ENCODE results near the gene APMAP. TPM values are rescaled to one million over a fixed set of nuclear protein-coding genes. Genes with fewer than 3 reads are reported as not detected.

Gene APMAP
- total RNA-seq, 2 experiments from 2014 or later = 9.5 to 11.3 TPM

DNA sequence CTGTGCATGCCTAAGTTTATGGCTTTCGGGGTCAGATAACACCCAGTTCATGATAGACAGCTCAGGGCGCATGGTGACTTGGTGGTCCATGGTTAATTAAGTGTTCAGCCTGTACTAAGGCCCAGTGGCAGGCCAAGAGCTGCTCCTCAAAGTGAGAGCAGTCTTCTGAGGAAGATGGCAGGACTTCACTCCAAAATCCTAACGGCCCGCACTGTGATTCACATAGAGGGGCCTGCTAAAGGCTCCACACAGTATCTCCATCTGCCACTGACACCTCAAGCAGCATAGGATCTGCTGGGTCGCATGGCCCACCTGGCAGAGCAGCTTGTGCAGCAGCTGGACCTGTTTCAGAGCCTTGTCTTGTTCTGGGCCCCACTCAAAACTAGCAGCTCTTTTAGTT, 54.1 kb downstream of the APMAP start:
- no peaks in the 10 kb centered on the region for H3K27me3 ChIP-seq (ENCODE audit: control insufficient read depth in 1 of 2, insufficient read depth in 2 of 2, low read length in 2 of 2)
- ATAC-seq (ENCODE audit: poor library complexity) = no peak
- Mint-ChIP-seq H3K4me1 (ENCODE audit: low read depth) (no peaks in the 10 kb centered on the region), H3K4me3 (no peak overlapping the region), H3K9me3 (peaks cover 4% of the 10 kb centered on the region), H3K27me3 (no peaks in the 10 kb centered on the region), H3K27ac (no peak overlapping the region), H3K36me3 (ENCODE audit: low read depth) (peaks cover 11% of the 10 kb centered on the region)
- no peak overlapping the region for H3K4me3 ChIP-seq (ENCODE audit: low read length)
- POLR2A ChIA-PET = no interaction called here
- intact Hi-C loops (cut with DNase I, micrococcal nuclease) = no loop called here
- TF ChIP-seq, protein P1, sequence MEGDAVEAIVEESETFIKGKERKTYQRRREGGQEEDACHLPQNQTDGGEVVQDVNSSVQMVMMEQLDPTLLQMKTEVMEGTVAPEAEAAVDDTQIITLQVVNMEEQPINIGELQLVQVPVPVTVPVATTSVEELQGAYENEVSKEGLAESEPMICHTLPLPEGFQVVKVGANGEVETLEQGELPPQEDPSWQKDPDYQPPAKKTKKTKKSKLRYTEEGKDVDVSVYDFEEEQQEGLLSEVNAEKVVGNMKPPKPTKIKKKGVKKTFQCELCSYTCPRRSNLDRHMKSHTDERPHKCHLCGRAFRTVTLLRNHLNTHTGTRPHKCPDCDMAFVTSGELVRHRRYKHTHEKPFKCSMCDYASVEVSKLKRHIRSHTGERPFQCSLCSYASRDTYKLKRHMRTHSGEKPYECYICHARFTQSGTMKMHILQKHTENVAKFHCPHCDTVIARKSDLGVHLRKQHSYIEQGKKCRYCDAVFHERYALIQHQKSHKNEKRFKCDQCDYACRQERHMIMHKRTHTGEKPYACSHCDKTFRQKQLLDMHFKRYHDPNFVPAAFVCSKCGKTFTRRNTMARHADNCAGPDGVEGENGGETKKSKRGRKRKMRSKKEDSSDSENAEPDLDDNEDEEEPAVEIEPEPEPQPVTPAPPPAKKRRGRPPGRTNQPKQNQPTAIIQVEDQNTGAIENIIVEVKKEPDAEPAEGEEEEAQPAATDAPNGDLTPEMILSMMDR (IDR thresholded peaks at IDR 0.05) = no peak
- no peak for DNase-seq
- H3K4me1 ChIP-seq (ENCODE audit: insufficient read depth, low read length) = peaks cover 5% of the 10 kb centered on the region
- no peaks in the 10 kb centered on the region for H3K36me3 ChIP-seq (ENCODE audit: insufficient read depth, low read length)
- peaks cover 0 to 17% of the 10 kb centered on the region in 2 experiments for H3K9me3 ChIP-seq (ENCODE audit: control insufficient read depth in 1 of 2, insufficient read depth in 1 of 2, low read length in 2 of 2)
- CTCF ChIA-PET = no interaction called here
- H3K27ac ChIP-seq (ENCODE audit: low read depth in 1 of 2, low read length in 2 of 2) = no peak overlapping the region

DNA sequence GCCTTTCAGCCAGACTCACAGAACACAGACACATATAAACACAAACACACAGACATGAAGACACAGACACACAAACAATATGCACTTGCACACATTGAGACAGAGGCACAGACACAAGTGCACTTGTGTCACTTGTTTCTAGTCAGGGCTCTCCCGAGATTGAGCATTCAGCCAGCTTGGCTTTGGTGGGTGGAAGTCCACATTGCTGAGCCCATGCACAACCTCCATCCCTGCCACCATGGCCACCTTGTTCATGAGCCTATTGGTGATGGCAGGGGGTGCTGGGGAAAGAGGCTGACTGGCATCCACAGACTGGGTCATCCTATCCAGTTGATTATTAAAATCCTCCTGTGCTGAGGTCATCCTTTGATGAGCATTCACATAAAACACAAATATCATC, 55.0 kb downstream of the APMAP start:
- Mint-ChIP-seq H3K4me3 (no peak overlapping the region), H3K4me1 (ENCODE audit: low read depth) (peaks cover 5% of the 10 kb centered on the region), H3K27ac (no peak overlapping the region), H3K9me3 (peaks cover 4% of the 10 kb centered on the region), H3K36me3 (ENCODE audit: low read depth) (peaks cover 11% of the 10 kb centered on the region), H3K27me3 (no peaks in the 10 kb centered on the region)
- CTCF ChIA-PET = no interaction called here
- peaks cover 10% of the 10 kb centered on the region for H3K4me1 ChIP-seq (ENCODE audit: insufficient read depth, low read length)
- ATAC-seq (ENCODE audit: poor library complexity) (no peak), DNase-seq (no peak)
- no peaks in the 10 kb centered on the region for H3K27me3 ChIP-seq (ENCODE audit: control insufficient read depth in 1 of 2, insufficient read depth in 2 of 2, low read length in 2 of 2)
- H3K4me3 ChIP-seq (ENCODE audit: low read length) = no peak overlapping the region
- H3K9me3 ChIP-seq (ENCODE audit: control insufficient read depth in 1 of 2, insufficient read depth in 1 of 2, low read length in 2 of 2) = peaks cover 0 to 17% of the 10 kb centered on the region in 2 experiments
- POLR2A ChIA-PET = no interaction called here
- intact Hi-C loops (cut with DNase I, micrococcal nuclease) = no loop called here
- no peak overlapping the region for H3K27ac ChIP-seq (ENCODE audit: low read depth in 1 of 2, low read length in 2 of 2)
- TF ChIP-seq, protein P1 (IDR thresholded peaks at IDR 0.05) = no peak
- no peaks in the 10 kb centered on the region for H3K36me3 ChIP-seq (ENCODE audit: insufficient read depth, low read length)

DNA sequence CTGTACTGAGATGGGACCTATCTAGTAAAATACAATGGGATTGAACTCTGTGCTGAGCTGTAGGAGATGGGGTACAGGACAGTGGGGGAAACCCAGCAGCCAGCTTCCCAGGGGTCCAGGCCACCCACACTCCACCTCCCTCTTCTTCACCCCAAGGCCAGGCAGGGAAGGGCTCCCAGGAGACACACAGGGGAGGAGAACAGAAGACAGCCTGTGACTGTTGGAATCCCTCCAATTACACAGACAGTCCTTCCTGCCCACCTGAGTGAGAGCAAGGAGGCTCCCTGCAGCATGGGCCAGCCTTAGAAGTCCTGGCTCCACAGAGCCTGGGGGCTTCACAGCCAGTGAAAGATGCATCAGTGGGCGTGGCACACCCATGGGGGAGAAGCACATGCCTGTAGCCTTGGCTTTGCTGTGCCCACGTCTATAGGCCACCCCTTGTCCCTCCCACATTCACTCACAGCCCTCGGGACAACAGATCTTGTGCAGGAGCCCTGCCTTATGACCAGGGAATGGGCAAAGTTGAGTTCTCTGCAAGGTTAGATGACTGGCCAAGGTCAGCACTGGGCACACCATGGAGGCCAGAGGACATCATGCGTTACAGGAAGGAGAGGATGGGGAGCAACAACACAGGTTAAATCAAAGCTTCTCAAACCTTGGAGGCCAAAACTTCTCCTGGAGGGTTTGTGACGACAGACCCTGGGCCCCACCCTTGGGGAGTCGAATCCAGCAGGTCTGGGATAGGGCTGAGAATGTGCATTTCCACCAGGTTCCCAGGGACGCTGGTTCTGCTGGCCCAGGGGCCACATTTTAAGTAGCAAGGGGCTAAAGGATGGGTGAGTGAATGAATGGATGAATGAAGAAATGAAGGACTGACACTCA, 55.8 kb downstream of the APMAP start:
- Mint-ChIP-seq H3K36me3 (ENCODE audit: low read depth) (peaks cover 4% of the 10 kb centered on the region), H3K9me3 (no peaks in the 10 kb centered on the region), H3K4me3 (no peak overlapping the region), H3K4me1 (ENCODE audit: low read depth) (peaks cover 13% of the 10 kb centered on the region), H3K27me3 (no peaks in the 10 kb centered on the region), H3K27ac (no peak overlapping the region)
- CTCF ChIA-PET = no interaction called here
- Histone ChIP-seq H3K4me1 (ENCODE audit: insufficient read depth, low read length) (peaks cover 17% of the 10 kb centered on the region), H3K9me3 (ENCODE audit: control insufficient read depth in 1 of 2, insufficient read depth in 1 of 2, low read length in 2 of 2) (peaks cover 0 to 17% of the 10 kb centered on the region in 2 experiments), H3K4me3 (ENCODE audit: low read length) (no peak overlapping the region), H3K27me3 (ENCODE audit: control insufficient read depth in 1 of 2, insufficient read depth in 2 of 2, low read length in 2 of 2) (no peaks in the 10 kb centered on the region), H3K36me3 (ENCODE audit: insufficient read depth, low read length) (no peaks in the 10 kb centered on the region), H3K27ac (ENCODE audit: low read depth in 1 of 2, low read length in 2 of 2) (no peak overlapping the region)
- POLR2A ChIA-PET = no interaction called here
- no peak for DNase-seq
- ATAC-seq (ENCODE audit: poor library complexity) = no peak
- TF ChIP-seq, protein P1 (IDR thresholded peaks at IDR 0.05) = no peak
- intact Hi-C loops (cut with DNase I, micrococcal nuclease) = no loop called here
